ENCODE measurements around the gene EFHC2.
"Not testable (repeated sequence)": the region's sequence is repeated elsewhere in the genome, so short reads cannot be mapped to it uniquely, and the experiment has no call there.

EFHC2 gene

DNA sequence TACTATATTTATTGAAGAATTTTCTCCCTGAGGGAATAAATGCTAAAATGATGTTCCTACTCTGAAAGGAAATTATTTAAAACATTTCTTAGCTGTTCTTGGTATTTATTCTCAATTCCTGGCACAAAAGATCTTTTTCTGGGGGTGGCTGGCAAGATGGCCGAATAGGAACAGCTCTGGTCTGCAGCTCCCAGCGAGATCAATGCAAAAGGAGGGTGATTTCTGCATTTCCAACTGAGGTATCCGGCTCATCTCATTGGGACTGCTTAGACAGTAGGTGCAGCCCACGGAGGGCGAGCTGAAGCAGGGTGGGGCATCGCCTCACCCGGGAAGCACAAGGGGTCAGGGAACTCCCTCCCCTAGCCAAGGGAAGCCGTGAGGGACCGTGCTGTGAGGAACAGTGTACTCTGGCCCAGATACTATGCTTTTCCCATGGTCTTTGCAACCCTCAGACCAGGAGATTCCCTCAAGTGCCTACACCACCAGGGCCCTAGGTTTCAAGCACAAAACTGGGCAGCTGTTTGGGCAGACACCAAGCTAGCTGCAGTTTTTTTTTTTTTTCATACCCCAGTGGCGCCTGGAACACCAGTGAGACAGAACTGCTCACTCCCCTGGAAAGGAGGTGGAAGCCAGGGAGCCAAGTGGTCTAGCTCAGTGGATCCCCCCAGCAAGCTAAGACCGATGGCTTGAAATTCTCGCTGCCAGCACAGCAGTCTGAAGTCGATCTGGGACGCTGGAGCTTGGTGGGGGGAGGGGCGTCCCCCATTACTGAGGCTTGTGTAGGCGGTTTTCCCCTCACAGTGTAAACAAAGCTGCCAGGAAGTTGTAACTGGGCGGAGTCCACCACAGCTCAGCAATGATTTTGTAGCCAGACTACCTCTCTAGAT lies 90.5 kb downstream of the EFHC2 start:
- not testable (repeated sequence) for H3K9me3 ChIP-seq (ENCODE audit: control insufficient read depth, insufficient read depth, low read length); H3K4me3 ChIP-seq (ENCODE audit: low read depth, low read length); H3K36me3 ChIP-seq (ENCODE audit: control insufficient read depth, insufficient read depth, low read length); H3K4me1 ChIP-seq (ENCODE audit: control insufficient read depth, insufficient read depth, low read length); H3K9ac ChIP-seq (ENCODE audit: low read depth, low read length); H3K27me3 ChIP-seq (ENCODE audit: control insufficient read depth, insufficient read depth, low read length)

- Histone ChIP-seq H3K9ac (ENCODE audit: low read depth, low read length) (no peak overlapping the region), H3K4me3 (ENCODE audit: low read depth, low read length) (no peak overlapping the region), H3K36me3 (ENCODE audit: control insufficient read depth, insufficient read depth, low read length) (no peaks in the 10 kb centered on the region), H3K9me3 (ENCODE audit: control insufficient read depth, insufficient read depth, low read length) (peaks cover 2% of the 10 kb centered on the region), H3K27me3 (ENCODE audit: control insufficient read depth, insufficient read depth, low read length) (no peaks in the 10 kb centered on the region), H3K4me1 (ENCODE audit: control insufficient read depth, insufficient read depth, low read length) (peaks cover 4% of the 10 kb centered on the region)
These were observed 96.0 kb downstream of the EFHC2 start for GRCh38 chrX:44247468-44247867.

GRCh38 chrX:44246826-44247225 lies 96.6 kb downstream of the EFHC2 start:
- Histone ChIP-seq H3K4me1 (ENCODE audit: control insufficient read depth, insufficient read depth, low read length) (peaks cover 4% of the 10 kb centered on the region), H3K36me3 (ENCODE audit: control insufficient read depth, insufficient read depth, low read length) (no peaks in the 10 kb centered on the region), H3K4me3 (ENCODE audit: low read depth, low read length) (no peak overlapping the region), H3K9me3 (ENCODE audit: control insufficient read depth, insufficient read depth, low read length) (no peaks in the 10 kb centered on the region), H3K9ac (ENCODE audit: low read depth, low read length) (no peak overlapping the region), H3K27me3 (ENCODE audit: control insufficient read depth, insufficient read depth, low read length) (no peaks in the 10 kb centered on the region)

DNA sequence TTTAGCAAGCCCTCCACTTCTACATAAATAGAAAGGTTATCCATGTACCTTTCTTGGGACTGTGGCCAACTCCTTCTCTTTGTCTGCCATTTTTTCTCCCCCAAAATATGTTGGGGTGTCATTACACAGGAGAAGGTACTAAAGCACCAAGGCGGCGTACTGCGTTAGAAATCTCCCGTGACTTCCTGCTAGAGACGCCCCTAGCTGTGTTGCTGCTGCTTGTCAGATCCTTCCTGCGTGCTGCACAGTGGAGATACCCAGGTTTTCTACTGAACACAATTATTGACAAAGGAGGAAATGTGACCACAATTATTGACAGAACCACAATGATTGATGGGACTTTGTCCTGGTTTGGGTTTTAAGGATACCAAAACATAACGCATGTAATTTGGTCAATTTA lies 97.7 kb downstream of the EFHC2 start:
- no peak overlapping the region for H3K4me3 ChIP-seq (ENCODE audit: low read depth, low read length)
- H3K27me3 ChIP-seq (ENCODE audit: control insufficient read depth, insufficient read depth, low read length), result no peaks in the 10 kb centered on the region
- H3K9me3 ChIP-seq (ENCODE audit: control insufficient read depth, insufficient read depth, low read length), result no peaks in the 10 kb centered on the region
- peaks cover 4% of the 10 kb centered on the region for H3K4me1 ChIP-seq (ENCODE audit: control insufficient read depth, insufficient read depth, low read length)
- H3K9ac ChIP-seq (ENCODE audit: low read depth, low read length), result no peak overlapping the region
- H3K36me3 ChIP-seq (ENCODE audit: control insufficient read depth, insufficient read depth, low read length), result no peaks in the 10 kb centered on the region

- Histone ChIP-seq H3K9ac (ENCODE audit: low read depth, low read length) (no peak overlapping the region), H3K4me3 (ENCODE audit: low read depth, low read length) (no peak overlapping the region), H3K4me1 (ENCODE audit: control insufficient read depth, insufficient read depth, low read length) (peaks cover 4% of the 10 kb centered on the region), H3K36me3 (ENCODE audit: control insufficient read depth, insufficient read depth, low read length) (no peaks in the 10 kb centered on the region), H3K27me3 (ENCODE audit: control insufficient read depth, insufficient read depth, low read length) (no peaks in the 10 kb centered on the region), H3K9me3 (ENCODE audit: control insufficient read depth, insufficient read depth, low read length) (no peaks in the 10 kb centered on the region)
These were observed 99.5 kb downstream of the EFHC2 start for GRCh38 chrX:44244008-44244407.

DNA sequence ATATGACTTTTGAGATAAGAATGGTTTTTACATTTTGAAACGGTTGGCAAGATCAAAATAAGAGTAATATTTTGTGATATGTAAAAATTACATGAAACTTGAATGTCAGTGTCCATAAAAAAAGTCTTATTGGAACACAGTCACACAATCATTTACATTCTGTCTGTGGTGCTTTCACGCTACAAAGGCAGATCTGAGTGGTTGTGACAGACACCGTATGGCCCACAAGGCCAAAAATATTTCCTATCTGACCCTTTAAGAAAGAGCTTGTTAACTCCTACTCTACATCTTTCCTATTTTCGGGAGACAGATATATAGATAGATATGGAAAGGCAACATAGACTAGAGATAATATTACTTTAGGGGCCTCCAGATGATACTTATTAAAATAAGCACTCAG lies 101.9 kb downstream of the EFHC2 start:
- H3K9me3 ChIP-seq (ENCODE audit: control insufficient read depth, insufficient read depth, low read length), result no peaks in the 10 kb centered on the region
- no peak overlapping the region for H3K9ac ChIP-seq (ENCODE audit: low read depth, low read length)
- H3K36me3 ChIP-seq (ENCODE audit: control insufficient read depth, insufficient read depth, low read length), result no peaks in the 10 kb centered on the region
- H3K4me3 ChIP-seq (ENCODE audit: low read depth, low read length), result no peak overlapping the region
- H3K4me1 ChIP-seq (ENCODE audit: control insufficient read depth, insufficient read depth, low read length), result peaks cover 4% of the 10 kb centered on the region
- H3K27me3 ChIP-seq (ENCODE audit: control insufficient read depth, insufficient read depth, low read length), result no peaks in the 10 kb centered on the region

- H3K4me1 ChIP-seq (ENCODE audit: control insufficient read depth, insufficient read depth, low read length), result peaks cover 4% of the 10 kb centered on the region
- no peaks in the 10 kb centered on the region for H3K9me3 ChIP-seq (ENCODE audit: control insufficient read depth, insufficient read depth, low read length)
- no peak overlapping the region for H3K9ac ChIP-seq (ENCODE audit: low read depth, low read length)
- no peak overlapping the region for H3K4me3 ChIP-seq (ENCODE audit: low read depth, low read length)
- H3K27me3 ChIP-seq (ENCODE audit: control insufficient read depth, insufficient read depth, low read length), result no peaks in the 10 kb centered on the region
- H3K36me3 ChIP-seq (ENCODE audit: control insufficient read depth, insufficient read depth, low read length), result no peaks in the 10 kb centered on the region
These were observed 103.4 kb downstream of the EFHC2 start for GRCh38 chrX:44240036-44240435.

GRCh38 chrX:44239036-44239435 lies 104.4 kb downstream of the EFHC2 start:
- Histone ChIP-seq H3K9me3 (ENCODE audit: control insufficient read depth, insufficient read depth, low read length) (no peaks in the 10 kb centered on the region), H3K4me1 (ENCODE audit: control insufficient read depth, insufficient read depth, low read length) (peaks cover 4% of the 10 kb centered on the region), H3K4me3 (ENCODE audit: low read depth, low read length) (no peak overlapping the region), H3K9ac (ENCODE audit: low read depth, low read length) (no peak overlapping the region), H3K27me3 (ENCODE audit: control insufficient read depth, insufficient read depth, low read length) (no peaks in the 10 kb centered on the region), H3K36me3 (ENCODE audit: control insufficient read depth, insufficient read depth, low read length) (no peaks in the 10 kb centered on the region)

DNA sequence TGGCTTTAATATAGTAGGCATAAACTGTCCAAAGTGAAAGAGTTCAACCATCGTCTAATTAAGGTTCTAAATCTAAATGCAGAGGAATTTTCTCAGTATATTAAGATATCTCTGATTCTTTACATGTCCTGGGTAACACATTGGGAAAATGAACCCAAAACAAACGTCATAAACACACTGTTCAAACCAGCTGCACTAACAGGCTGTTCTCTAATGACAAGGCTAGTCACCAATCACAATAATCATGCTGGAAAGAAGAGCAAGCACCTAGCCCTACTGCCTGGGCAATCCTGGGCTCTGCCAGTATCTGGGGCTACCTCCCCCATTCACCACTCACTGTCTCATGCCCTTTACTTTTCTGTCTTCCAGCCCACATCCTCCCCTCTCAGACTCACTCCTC lies 107.9 kb downstream of the EFHC2 start:
- no peaks in the 10 kb centered on the region for H3K9me3 ChIP-seq (ENCODE audit: control insufficient read depth, insufficient read depth, low read length)
- H3K36me3 ChIP-seq (ENCODE audit: control insufficient read depth, insufficient read depth, low read length), result no peaks in the 10 kb centered on the region

GRCh38 chrX:44234541-44234940 lies 108.9 kb downstream of the EFHC2 start:
- no peaks in the 10 kb centered on the region for H3K27me3 ChIP-seq (ENCODE audit: control insufficient read depth, insufficient read depth, low read length)

More for the DNA sequence above, 107.9 kb downstream of the EFHC2 start:
- Histone ChIP-seq H3K27me3 (ENCODE audit: control insufficient read depth, insufficient read depth, low read length) (no peaks in the 10 kb centered on the region), H3K9ac (ENCODE audit: low read depth, low read length) (no peak overlapping the region), H3K4me1 (ENCODE audit: control insufficient read depth, insufficient read depth, low read length) (no peaks in the 10 kb centered on the region), H3K4me3 (ENCODE audit: low read depth, low read length) (no peak overlapping the region)

DNA sequence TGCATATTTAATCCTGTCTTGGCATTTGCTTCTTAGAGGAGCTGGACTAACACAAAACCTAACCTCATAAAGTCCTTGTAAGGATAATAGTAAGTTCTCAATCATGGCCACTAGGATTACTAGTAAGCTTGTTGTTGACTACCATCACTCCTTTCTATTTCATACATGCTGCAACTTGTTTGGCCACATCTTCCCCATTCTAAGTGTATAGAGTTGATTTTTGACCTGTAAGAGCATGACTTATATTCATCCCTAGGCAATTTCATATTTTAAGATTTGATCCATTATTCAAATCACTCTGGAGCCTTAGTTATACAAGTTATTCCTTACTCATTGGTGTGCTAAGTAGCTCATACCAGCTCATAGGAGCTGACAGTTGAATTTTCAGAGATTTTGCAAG lies 109.4 kb downstream of the EFHC2 start:
- Histone ChIP-seq H3K9me3 (ENCODE audit: control insufficient read depth, insufficient read depth, low read length) (no peaks in the 10 kb centered on the region), H3K36me3 (ENCODE audit: control insufficient read depth, insufficient read depth, low read length) (no peaks in the 10 kb centered on the region), H3K4me1 (ENCODE audit: control insufficient read depth, insufficient read depth, low read length) (no peaks in the 10 kb centered on the region), H3K27me3 (ENCODE audit: control insufficient read depth, insufficient read depth, low read length) (no peaks in the 10 kb centered on the region), H3K4me3 (ENCODE audit: low read depth, low read length) (no peak overlapping the region), H3K9ac (ENCODE audit: low read depth, low read length) (no peak overlapping the region)

More at GRCh38 chrX:44234541-44234940, 108.9 kb downstream of the EFHC2 start:
- H3K36me3 ChIP-seq (ENCODE audit: control insufficient read depth, insufficient read depth, low read length), result no peaks in the 10 kb centered on the region
- no peak overlapping the region for H3K4me3 ChIP-seq (ENCODE audit: low read depth, low read length)
- H3K4me1 ChIP-seq (ENCODE audit: control insufficient read depth, insufficient read depth, low read length), result no peaks in the 10 kb centered on the region
- no peaks in the 10 kb centered on the region for H3K9me3 ChIP-seq (ENCODE audit: control insufficient read depth, insufficient read depth, low read length)
- no peak overlapping the region for H3K9ac ChIP-seq (ENCODE audit: low read depth, low read length)

GRCh38 chrX:44232081-44232480 lies 111.4 kb downstream of the EFHC2 start:
- H3K9ac ChIP-seq (ENCODE audit: low read depth, low read length), result no peak overlapping the region
- peaks cover 3% of the 10 kb centered on the region for H3K4me1 ChIP-seq (ENCODE audit: control insufficient read depth, insufficient read depth, low read length)
- no peaks in the 10 kb centered on the region for H3K9me3 ChIP-seq (ENCODE audit: control insufficient read depth, insufficient read depth, low read length)
- no peaks in the 10 kb centered on the region for H3K27me3 ChIP-seq (ENCODE audit: control insufficient read depth, insufficient read depth, low read length)
- no peak overlapping the region for H3K4me3 ChIP-seq (ENCODE audit: low read depth, low read length)
- no peaks in the 10 kb centered on the region for H3K36me3 ChIP-seq (ENCODE audit: control insufficient read depth, insufficient read depth, low read length)
